GM04503 (cell line): ENCODE measurements around the gene ITPA.
"Not testable (repeated sequence)": the region's sequence is repeated elsewhere in the genome, so short reads cannot be mapped to it uniquely, and the experiment has no call there.

Experiments
- DNase-seq: peaks from one replicate; pipeline ENCODE4 v3.0.0-alpha.2; 2012; ENCODE audit warnings: low read depth

The ITPA gene

GRCh38 chr20:3173610-3174441 lies 35.5 kb upstream of the ITPA start:
- DNase-seq, result no peak

- no peak for DNase-seq
Measured at GRCh38 chr20:3174442-3175261, 34.6 kb upstream of the ITPA start.

- no peak for DNase-seq
Measured at GRCh38 chr20:3175270-3175669, 34.0 kb upstream of the ITPA start.

- no peak for DNase-seq
Measured at GRCh38 chr20:3177746-3178485, 31.4 kb upstream of the ITPA start.

GRCh38 chr20:3180319-3180718 lies 29.0 kb upstream of the ITPA start:
- no peak for DNase-seq

GRCh38 chr20:3181270-3181669 lies 28.0 kb upstream of the ITPA start:
- DNase-seq, result no peak

GRCh38 chr20:3182429-3182828 lies 26.9 kb upstream of the ITPA start:
- DNase-seq, result not testable (repeated sequence)

GRCh38 chr20:3183896-3184612 lies 25.2 kb upstream of the ITPA start:
- DNase-seq, result no peak

GRCh38 chr20:3187861-3188260 lies 21.4 kb upstream of the ITPA start:
- not testable (repeated sequence) for DNase-seq

- no peak for DNase-seq
Measured at GRCh38 chr20:3188823-3189413, 20.4 kb upstream of the ITPA start.

- no peak for DNase-seq
Measured at GRCh38 chr20:3189561-3190131, 19.7 kb upstream of the ITPA start.

- DNase-seq, result no peak
Measured at GRCh38 chr20:3190681-3191111, 18.6 kb upstream of the ITPA start.

GRCh38 chr20:3192226-3193015 lies 16.9 kb upstream of the ITPA start:
- no peak for DNase-seq

- no peak for DNase-seq
Measured at GRCh38 chr20:3193806-3194616, 15.3 kb upstream of the ITPA start.

- no peak for DNase-seq
Measured at GRCh38 chr20:3194617-3195280, 14.5 kb upstream of the ITPA start.

- DNase-seq, result no peak
Measured at GRCh38 chr20:3195590-3196237, 13.6 kb upstream of the ITPA start.

GRCh38 chr20:3199206-3199605 lies 10.1 kb upstream of the ITPA start:
- DNase-seq, result no peak
